Hepatocyte (in vitro differentiated cells): ENCODE results near the gene VSIG10L2. TPM values are rescaled to one million over a fixed set of nuclear protein-coding genes. Genes with fewer than 3 reads are reported as not detected.

Experiments used
- DNase-seq: peaks from one replicate; pipeline ENCODE4 v3.0.0-alpha.2; 2016; ENCODE audit warnings: low spot score
- H2AFZ ChIP-seq: fragments of 200-600 bp; sonication (generic); 2 replicates; pipeline ENCODE4 v1.6.0; 2016; ENCODE audit warnings: antibody characterized with exemption, mild to moderate bottlenecking
- H3K27ac ChIP-seq: fragments of 200-600 bp; sonication (generic); 2 replicates; pipeline ENCODE4 v1.5.1; 2016; ENCODE audit warnings: mild to moderate bottlenecking
- H3K27me3 ChIP-seq: fragments of 200-600 bp; sonication (generic); 2 replicates; pipeline ENCODE4 v1.6.1; 2016
- H3K36me3 ChIP-seq: fragments of 200-600 bp; sonication (generic); replicated peaks from 2 replicates; pipeline ENCODE4 v1.5.1; 2016; ENCODE audit warnings: low read depth; ENCODE audit not compliant: insufficient read depth
- H3K4me1 ChIP-seq: fragments of 200-600 bp; sonication (generic); 2 replicates; pipeline ENCODE4 v1.5.1; 2016; ENCODE audit warnings: mild to moderate bottlenecking, moderate library complexity; ENCODE audit not compliant: insufficient read depth
- H3K4me2 ChIP-seq: fragments of 200-600 bp; sonication (generic); 2 replicates; pipeline ENCODE4 v1.6.0; 2016
- H3K4me3 ChIP-seq: fragments of 200-600 bp; sonication (generic); 2 replicates; pipeline ENCODE4 v1.5.1; 2016; ENCODE audit warnings: mild to moderate bottlenecking
- H3K79me2 ChIP-seq: fragments of 200-600 bp; sonication (generic); 2 replicates; pipeline ENCODE4 v1.6.0; 2017; ENCODE audit warnings: mild to moderate bottlenecking
- H3K9me2 ChIP-seq: fragments of 200-600 bp; sonication (generic); replicated peaks from 2 replicates; pipeline ENCODE4 v1.6.0; 2017; ENCODE audit warnings: mild to moderate bottlenecking; ENCODE audit not compliant: insufficient read depth
- H3K9me3 ChIP-seq: fragments of 200-600 bp; sonication (generic); 2 replicates; pipeline ENCODE4 v1.5.1; 2016; ENCODE audit warnings: low read depth, mild to moderate bottlenecking
- H4K20me1 ChIP-seq: fragments of 200-600 bp; sonication (generic); 2 replicates; pipeline ENCODE4 v1.6.0; 2016; ENCODE audit warnings: mild to moderate bottlenecking; ENCODE audit not compliant: insufficient read depth, poor library complexity, severe bottlenecking
- EZH2 ChIP-seq: fragments of 200-600 bp; sonication (generic); IDR thresholded peaks from 2 replicates; pipeline ENCODE4 v1.6.1; 2016; ENCODE audit warnings: antibody characterized with exemption, mild to moderate bottlenecking, borderline replicate concordance
- EZH2phosphoT487 ChIP-seq: fragments of 200-600 bp; sonication (generic); IDR thresholded peaks from one replicate; pipeline ENCODE4 v1.6.1; 2018; ENCODE audit warnings: antibody characterized with exemption, mild to moderate bottlenecking, low read depth, moderate library complexity; ENCODE audit not compliant: unreplicated experiment, severe bottlenecking
- WGBS: methylation state at CpG from one replicate; pipeline ENCODE4 v1.1.6; 2016; ENCODE audit warnings: low lambda C conversion rate; ENCODE audit errors: missing lambda C conversion rate; 5-methylcytosine and 5-hydroxymethylcytosine counted together
- polyA plus RNA-seq: library from polyadenylated mRNA; unstranded; fragments of >200 nt; fragmentation: Nextera tagmentation; extraction: Ambion mirVana; gene quantifications from 2 replicates; pipeline ENCODE4 v1.2.1, GENCODE V29; 2016
- total RNA-seq: library from RNA; depleted of rRNA; stranded (reverse); fragments of >200 nt; gene quantifications from 2 replicates; pipeline ENCODE4 v1.2.3, GENCODE V29; 2014
- TF ChIP-seq, protein P1 (sequence below): fragments of 200-600 bp; sonication (generic); IDR thresholded peaks from 2 replicates; pipeline ENCODE4 v1.5.1; 2016; ENCODE audit warnings: antibody characterized with exemption, mild to moderate bottlenecking; ENCODE audit not compliant: poor library complexity

The VSIG10L2 gene
- total and polyA plus RNA-seq, 2 experiments from 2014 or later, result not detected

DNA sequence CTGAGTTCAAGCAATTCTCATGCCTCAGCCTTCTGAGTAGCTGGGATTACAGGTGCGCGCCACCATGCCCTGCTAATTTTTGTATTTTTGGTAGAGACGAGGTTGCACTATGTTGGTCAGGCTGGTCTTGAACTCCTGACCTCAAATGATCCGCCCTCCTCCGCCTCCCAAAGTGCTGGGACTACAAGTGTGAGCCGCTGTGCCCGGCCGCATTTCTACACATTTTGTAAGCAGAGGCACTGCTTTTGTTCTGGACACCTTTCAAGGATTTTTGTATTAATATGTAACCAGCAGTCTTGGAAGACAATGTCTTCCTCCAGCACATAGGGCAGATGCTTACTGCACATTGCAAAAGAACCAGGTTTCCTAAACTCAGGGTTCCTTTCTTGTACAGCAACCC lies 11.4 kb upstream of the VSIG10L2 start:
- no peak for DNase-seq
- WGBS, result 93% methylated on average over 8 of the region's 8 CpGs
- H3K27ac ChIP-seq, result no peak overlapping the region

DNA sequence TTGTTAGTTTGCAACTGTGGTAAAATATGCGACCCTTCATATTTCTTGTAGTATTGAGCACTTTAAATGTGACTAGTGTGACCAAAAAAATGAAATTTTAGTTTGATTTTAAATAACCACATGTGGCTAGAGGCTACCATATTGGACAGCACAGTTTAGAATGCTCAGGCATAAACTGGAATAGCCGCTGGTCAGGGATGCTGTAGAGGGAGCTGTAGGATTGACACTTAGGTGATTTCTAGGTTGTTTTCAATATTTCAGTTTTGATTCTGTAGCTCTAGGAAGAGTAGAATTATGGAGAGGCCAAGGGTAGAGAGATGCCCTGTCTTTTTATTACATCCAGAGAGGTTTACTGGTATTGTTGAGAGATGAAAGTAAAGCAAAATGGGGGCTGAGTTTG lies 10.8 kb upstream of the VSIG10L2 start:
- no peaks in the 10 kb centered on the region for H3K9me3 ChIP-seq
- H4K20me1 ChIP-seq, result no peaks in the 10 kb centered on the region
- H3K36me3 ChIP-seq, result no peaks in the 10 kb centered on the region
- 100% methylated on average over 2 of the region's 2 CpGs for WGBS
- peak overlapping the region; percentile 47 for H3K4me2 ChIP-seq
- no peaks in the 10 kb centered on the region for H3K27me3 ChIP-seq
- H2AFZ ChIP-seq, result no peak overlapping the region
- no peak for DNase-seq
- H3K79me2 ChIP-seq, result no peaks in the 10 kb centered on the region
- no peaks in the 10 kb centered on the region for H3K9me2 ChIP-seq
- H3K4me1 ChIP-seq, result peaks cover 5% of the 10 kb centered on the region
- TF ChIP-seq, protein P1, sequence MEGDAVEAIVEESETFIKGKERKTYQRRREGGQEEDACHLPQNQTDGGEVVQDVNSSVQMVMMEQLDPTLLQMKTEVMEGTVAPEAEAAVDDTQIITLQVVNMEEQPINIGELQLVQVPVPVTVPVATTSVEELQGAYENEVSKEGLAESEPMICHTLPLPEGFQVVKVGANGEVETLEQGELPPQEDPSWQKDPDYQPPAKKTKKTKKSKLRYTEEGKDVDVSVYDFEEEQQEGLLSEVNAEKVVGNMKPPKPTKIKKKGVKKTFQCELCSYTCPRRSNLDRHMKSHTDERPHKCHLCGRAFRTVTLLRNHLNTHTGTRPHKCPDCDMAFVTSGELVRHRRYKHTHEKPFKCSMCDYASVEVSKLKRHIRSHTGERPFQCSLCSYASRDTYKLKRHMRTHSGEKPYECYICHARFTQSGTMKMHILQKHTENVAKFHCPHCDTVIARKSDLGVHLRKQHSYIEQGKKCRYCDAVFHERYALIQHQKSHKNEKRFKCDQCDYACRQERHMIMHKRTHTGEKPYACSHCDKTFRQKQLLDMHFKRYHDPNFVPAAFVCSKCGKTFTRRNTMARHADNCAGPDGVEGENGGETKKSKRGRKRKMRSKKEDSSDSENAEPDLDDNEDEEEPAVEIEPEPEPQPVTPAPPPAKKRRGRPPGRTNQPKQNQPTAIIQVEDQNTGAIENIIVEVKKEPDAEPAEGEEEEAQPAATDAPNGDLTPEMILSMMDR, result no peak
- TF ChIP-seq EZH2, result no peak
- no peak for TF ChIP-seq EZH2phosphoT487
- H3K27ac ChIP-seq, result peak overlapping the region; percentile 56
- no peak overlapping the region for H3K4me3 ChIP-seq

More for the DNA sequence above, 11.4 kb upstream of the VSIG10L2 start:
- TF ChIP-seq EZH2phosphoT487 (no peak), EZH2 (no peak)
- TF ChIP-seq, protein P1, result no peak
- Histone ChIP-seq H3K36me3 (no peaks in the 10 kb centered on the region), H3K79me2 (no peaks in the 10 kb centered on the region), H4K20me1 (no peaks in the 10 kb centered on the region), H3K4me1 (peaks cover 5% of the 10 kb centered on the region), H3K4me3 (no peak overlapping the region), H3K27me3 (no peaks in the 10 kb centered on the region), H3K9me3 (no peaks in the 10 kb centered on the region), H2AFZ (no peak overlapping the region), H3K4me2 (no peak overlapping the region), H3K9me2 (no peaks in the 10 kb centered on the region)

DNA sequence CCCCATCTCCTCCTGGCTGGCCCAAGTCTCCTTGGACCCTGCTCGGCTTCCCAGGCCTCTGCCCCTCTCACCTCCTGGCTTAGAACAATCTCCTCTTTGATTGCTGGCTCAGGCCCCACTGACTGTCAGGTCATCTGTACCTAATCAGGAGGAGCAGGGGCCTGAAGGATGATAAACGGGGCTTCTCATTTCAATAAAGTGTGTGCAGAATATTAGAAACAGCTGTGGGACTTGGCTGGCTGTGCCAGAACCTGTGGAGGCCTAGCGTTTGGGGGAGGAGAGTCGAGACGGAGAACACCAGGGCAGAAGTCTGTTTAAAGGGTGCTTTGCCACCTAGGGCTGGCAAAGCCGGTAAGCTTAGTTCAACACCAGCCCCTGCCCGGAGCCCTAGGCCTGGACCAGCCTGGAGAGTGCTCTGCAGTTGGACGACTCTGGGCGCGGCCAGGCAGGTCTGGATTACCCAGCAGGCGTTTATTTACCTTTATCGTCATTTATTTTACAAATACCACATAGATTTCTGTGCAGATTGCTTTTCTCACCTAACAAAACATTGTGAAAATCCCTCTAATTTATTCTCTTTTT lies 10.1 kb upstream of the VSIG10L2 start:
- no peak overlapping the region for H3K4me3 ChIP-seq
- TF ChIP-seq EZH2 (no peak), EZH2phosphoT487 (no peak)
- TF ChIP-seq, protein P1, result no peak
- no peaks in the 10 kb centered on the region for H3K27me3 ChIP-seq
- H3K9me2 ChIP-seq, result no peaks in the 10 kb centered on the region
- no peaks in the 10 kb centered on the region for H4K20me1 ChIP-seq
- peak overlapping the region; percentile 56 for H3K27ac ChIP-seq
- peak overlapping the region; percentile 47 for H3K4me2 ChIP-seq
- H3K9me3 ChIP-seq, result no peaks in the 10 kb centered on the region
- 48% methylated on average over 12 of the region's 12 CpGs for WGBS
- no peaks in the 10 kb centered on the region for H3K36me3 ChIP-seq
- H3K79me2 ChIP-seq, result no peaks in the 10 kb centered on the region
- peaks cover 5% of the 10 kb centered on the region for H3K4me1 ChIP-seq
- DNase-seq, result peak; percentile 45
- H2AFZ ChIP-seq, result no peak overlapping the region
